AG04449 (cell line): ENCODE results near the gene POMP.
"Not testable (repeated sequence)": the region's sequence is repeated elsewhere in the genome, so short reads cannot be mapped to it uniquely, and the experiment has no call there.

Experiments
- CTCF ChIA-PET: fragments of 350-600 bp; formaldehyde crosslinking; extraction: SDS; loops from one replicate; lab custom pipeline; 2021; ENCODE audit warnings: antibody characterized with exemption; lab: Yijun Ruan, JAX
- POLR2A ChIA-PET: fragments of 400-600, 350-600 bp; formaldehyde crosslinking; extraction: SDS; loops from one replicate; lab custom pipeline; 2020; ENCODE audit warnings: antibody characterized with exemption, inconsistent platforms; lab: Yijun Ruan, JAX
- DNase-seq: peaks from one replicate; pipeline ENCODE4 v3.0.0-alpha.2; 2010; ENCODE audit warnings: low read depth, low spot score
- H3K4me3 ChIP-seq: 2 replicates; pipeline ENCODE4 v1.5.1; 2011; ENCODE audit warnings: low read depth, mild to moderate bottlenecking, control low read depth, low read length
- CTCF ChIP-seq: IDR thresholded peaks from one replicate; pipeline ENCODE4 v1.5.1; 2011; ENCODE audit warnings: mild to moderate bottlenecking, moderate library complexity, low read length, control low read depth, inconsistent platforms; ENCODE audit not compliant: insufficient read depth; ENCODE audit errors: missing control alignments

Gene POMP

DNA sequence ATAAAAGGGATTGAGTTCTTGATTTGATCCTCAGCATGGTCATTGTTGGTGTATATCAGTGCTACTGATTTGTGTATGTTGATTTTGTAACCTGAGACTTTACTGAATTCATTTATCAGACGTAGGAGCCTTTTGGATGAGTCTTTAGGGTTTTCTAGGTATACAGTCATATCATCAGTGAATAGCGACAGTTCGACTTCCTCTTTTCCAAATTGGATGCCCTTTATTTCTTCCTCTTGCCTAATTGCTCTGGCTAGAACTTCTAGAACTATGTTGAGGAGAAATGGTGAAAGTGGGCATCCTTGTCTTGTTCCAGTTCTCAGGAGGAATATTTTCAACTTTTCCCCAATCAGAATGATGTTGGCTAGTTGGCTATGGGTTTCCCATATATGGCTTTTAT, 27.0 kb downstream of the POMP start:
- DNase-seq: no peak
- CTCF ChIA-PET: interaction anchor here (0.6 to 1.6 kb wide), 5 partner anchors 9 to 132 kb away, joined by 3 to 4 read pairs (median 3); no protein-coding TSS in a partner anchor
- no peak overlapping the region for H3K4me3 ChIP-seq
- POLR2A ChIA-PET: no interaction called here
- no peak for TF ChIP-seq CTCF

DNA sequence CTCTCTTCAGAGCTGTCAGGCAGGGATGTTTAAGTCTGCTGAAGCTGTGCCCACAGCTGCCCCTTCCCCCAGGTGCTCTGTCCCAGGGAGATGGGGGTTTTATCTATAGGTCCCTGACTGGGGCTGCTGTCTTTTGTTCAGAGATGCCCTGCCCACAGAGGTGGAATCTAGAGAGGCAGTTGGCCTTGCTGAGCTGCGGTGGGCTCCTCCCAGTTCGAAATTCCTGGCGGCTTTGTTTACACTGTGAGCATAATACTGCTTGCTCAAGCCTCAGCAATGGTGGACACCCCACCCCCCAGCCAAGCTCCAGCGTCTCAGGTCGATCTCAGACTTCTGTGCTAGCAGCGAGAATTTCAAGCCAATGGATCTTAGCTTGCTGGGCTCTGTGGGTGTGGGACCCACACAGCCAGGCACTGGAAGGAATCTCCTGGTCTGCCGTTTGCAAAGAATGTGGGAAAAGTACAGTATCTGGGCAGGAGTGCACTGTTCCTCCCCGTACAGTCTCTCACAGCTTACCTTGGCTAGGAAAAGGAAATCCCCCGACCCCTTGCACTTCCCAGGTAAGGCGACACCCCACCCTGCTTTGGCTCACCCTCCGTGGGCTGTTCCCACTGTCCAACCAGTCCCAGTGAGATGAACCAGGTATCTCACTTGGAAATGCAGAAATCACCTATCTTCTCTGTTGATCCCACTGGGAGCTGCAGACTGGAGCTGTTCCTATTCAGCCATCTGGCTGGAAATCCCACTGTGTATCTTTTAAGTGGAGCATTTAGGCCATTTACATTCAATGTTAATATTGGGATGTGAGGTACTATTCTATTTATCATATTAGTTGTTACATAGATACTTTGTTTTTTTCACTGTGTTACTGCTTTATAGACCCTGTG, 34.9 kb downstream of the POMP start:
- CTCF ChIA-PET: interaction anchor here (0.6 to 1.5 kb wide), 3 partner anchors 10 to 103 kb away, joined by 3 to 7 read pairs (median 3); no protein-coding TSS in a partner anchor
- not testable (repeated sequence) for H3K4me3 ChIP-seq

DNA sequence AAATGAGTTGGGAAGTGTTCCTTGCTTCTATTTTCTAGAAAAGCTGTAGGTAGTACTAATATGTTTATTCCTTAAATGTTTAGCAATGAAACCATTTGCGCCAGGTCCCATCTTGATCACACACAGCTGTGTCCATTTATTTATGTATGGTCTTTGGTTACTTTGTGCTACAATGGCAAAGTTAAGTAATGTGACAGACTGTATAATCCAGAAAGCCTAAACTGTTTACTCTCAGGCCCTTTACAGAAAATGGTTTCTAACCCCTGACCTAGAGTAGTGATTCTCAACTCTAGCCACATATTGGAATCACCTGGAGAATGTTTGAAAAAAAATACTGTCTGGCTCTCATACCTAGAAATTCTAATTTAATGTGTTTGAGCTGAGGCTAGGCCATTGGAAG, 38.5 kb downstream of the POMP start:
- TF ChIP-seq CTCF: no peak
- DNase-seq: no peak
- H3K4me3 ChIP-seq: no peak overlapping the region
- POLR2A ChIA-PET: interaction anchor here (1.1 kb wide), 1 partner anchor 38 kb away, joined by 4 read pairs; the partner anchor contains the start of gene POMP
- CTCF ChIA-PET: interaction anchor here (0.6 to 1.8 kb wide), 3 partner anchors 101 to 652 kb away, joined by 3 to 4 read pairs (median 4); partner anchors contain the start of gene MTUS2

More for the DNA sequence above, 34.9 kb downstream of the POMP start:
- POLR2A ChIA-PET, DNase-seq: not testable (repeated sequence)

DNA sequence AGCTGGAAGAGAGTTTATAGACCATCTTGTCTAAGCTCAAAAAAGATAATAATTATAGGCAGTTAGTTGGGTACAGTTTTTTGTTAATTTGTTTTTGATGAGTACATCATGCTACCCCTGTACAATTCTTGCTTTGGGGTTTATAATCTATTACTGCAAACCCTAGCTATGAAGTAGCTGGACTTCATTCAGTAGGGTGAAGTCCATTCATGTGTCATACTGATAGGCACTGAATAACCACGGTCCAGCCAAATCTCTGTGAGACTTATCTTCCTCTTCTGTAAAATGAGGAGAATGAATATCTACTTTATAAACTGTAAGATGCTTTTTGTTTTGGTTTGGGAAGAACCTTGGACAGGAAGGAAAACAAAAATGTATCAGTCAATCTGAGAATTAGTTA, 40.3 kb downstream of the POMP start:
- ChIA-PET CTCF (interaction anchor here (0.7 to 1.4 kb wide), 2 partner anchors 8 to 97 kb away, joined by 3 to 5 read pairs; no protein-coding TSS in a partner anchor), POLR2A (interaction anchor here (0.6 kb wide), 1 partner anchor 20 kb away, joined by 3 read pairs; the partner anchor contains the start of gene SLC46A3)
- DNase-seq: no peak
- no peak overlapping the region for H3K4me3 ChIP-seq
- no peak for TF ChIP-seq CTCF

DNA sequence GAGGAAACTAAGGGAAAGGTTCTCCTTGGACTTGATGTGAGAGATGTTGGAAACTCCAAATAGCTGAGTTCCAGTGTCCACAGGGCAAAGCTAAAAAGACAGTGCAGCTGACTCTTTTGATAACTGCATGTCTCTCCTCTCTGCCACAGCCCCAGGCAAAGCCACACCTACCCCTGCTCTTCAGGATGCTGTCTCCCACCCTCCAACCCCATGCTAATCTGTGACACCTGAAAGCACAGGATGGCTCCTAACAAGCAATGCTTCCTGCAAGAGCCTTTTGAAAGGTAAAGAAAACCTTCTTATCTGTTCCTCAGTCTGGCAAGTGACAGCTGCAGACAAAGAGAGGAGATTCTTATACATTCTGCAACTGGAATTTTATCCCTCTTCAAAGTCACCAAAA, 45.4 kb downstream of the POMP start:
- POLR2A ChIA-PET: no interaction called here
- CTCF ChIA-PET: interaction anchor here (2.1 kb wide), 1 partner anchor 92 kb away, joined by 7 read pairs; no protein-coding TSS in a partner anchor
- TF ChIP-seq CTCF: no peak
- H3K4me3 ChIP-seq: no peak overlapping the region
- no peak for DNase-seq

- DNase-seq: no peak
- ChIA-PET CTCF (interaction anchor here (1.1 to 2.1 kb wide), 3 partner anchors 13 to 92 kb away, joined by 5 to 7 read pairs (median 6); partner anchors contain the start of gene SLC46A3), POLR2A (no interaction called here)
- H3K4me3 ChIP-seq: no peak overlapping the region
- TF ChIP-seq CTCF: no peak
Observed at GRCh38 chr13:28704919-28705318, 46.0 kb downstream of the POMP start.
